CD4-positive, alpha-beta T cell (primary cell): ENCODE results near the gene ELAVL1. TPM values are rescaled to one million over a fixed set of nuclear protein-coding genes. Genes with fewer than 3 reads are reported as not detected.

Experiments
- ATAC-seq: fragments of 200-7000 bp; cut with Tn5 transposase; one replicate; pipeline ENCODE4 v1.10.0; 2022; ENCODE audit warnings: mild to moderate bottlenecking; ENCODE audit not compliant: poor library complexity
- CTCF ChIA-PET: fragments of 350-600 bp; sonication (Branson Sonifier 250); formaldehyde crosslinking; loops from one replicate; lab custom pipeline; 2021; ENCODE audit warnings: antibody characterized with exemption, inconsistent platforms; lab: Charles Lee
- POLR2A ChIA-PET: fragments of 350-600 bp; sonication (Branson Sonifier 250); formaldehyde crosslinking; loops from one replicate; lab custom pipeline; 2021; ENCODE audit warnings: antibody characterized with exemption, inconsistent platforms; lab: Charles Lee
- DNase-seq, 14 experiments: peaks; one replicate each; pipeline ENCODE4 v3.0.0-alpha.2; 2013 to 2020; ENCODE audit warnings: mixed read lengths in 2 of 14
- H3K27ac ChIP-seq, 2 donors: one replicate each; pipeline versions ENCODE4 v1.5.1 to v1.7.0; 2013; ENCODE audit warnings: low read length in 2 of 2, low read depth in 1 of 2, mild to moderate bottlenecking in 1 of 2
- H3K27me3 ChIP-seq, 2 experiments: 1 replicate in 1 of 2; 2 replicates in 1 of 2; pipeline versions ENCODE4 v1.6.1 to v1.7.0; 2013; ENCODE audit warnings: low read length in 2 of 2, control low read depth in 1 of 2, mild to moderate bottlenecking in 1 of 2, moderate library complexity in 1 of 2; ENCODE audit not compliant: insufficient read depth in 2 of 2, control insufficient read depth in 1 of 2
- H3K36me3 ChIP-seq: one replicate; pipeline ENCODE4 v1.6.1; 2013; ENCODE audit warnings: low read length, control low read depth; ENCODE audit not compliant: insufficient read depth
- H3K4me1 ChIP-seq: one replicate; pipeline ENCODE4 v1.6.1; 2013; ENCODE audit warnings: low read length, control low read depth; ENCODE audit not compliant: insufficient read depth
- H3K4me3 ChIP-seq: one replicate; pipeline ENCODE4 v1.5.1; 2013; ENCODE audit warnings: mild to moderate bottlenecking, low read length, moderate library complexity
- H3K9me3 ChIP-seq, 2 experiments: 1 replicate in 1 of 2; 2 replicates in 1 of 2; pipeline versions ENCODE4 v1.6.1 to v1.7.0; 2013; ENCODE audit warnings: low read length in 2 of 2, mild to moderate bottlenecking in 2 of 2, control low read depth in 1 of 2, moderate library complexity in 1 of 2; ENCODE audit not compliant: control insufficient read depth in 1 of 2, insufficient read depth in 1 of 2
- H3K27ac Mint-ChIP-seq: one replicate; pipeline ENCODE4 v1.8.0; 2020; ENCODE audit warnings: mixed read lengths
- H3K27me3 Mint-ChIP-seq: one replicate; pipeline ENCODE4 v1.8.0; 2021; ENCODE audit warnings: mixed read lengths
- H3K36me3 Mint-ChIP-seq: one replicate; pipeline ENCODE4 v1.8.0; 2021; ENCODE audit warnings: low read depth, mixed read lengths
- H3K4me1 Mint-ChIP-seq: one replicate; pipeline ENCODE4 v1.8.0; 2021; ENCODE audit warnings: low read depth, mixed read lengths
- H3K4me3 Mint-ChIP-seq: one replicate; pipeline ENCODE4 v1.8.0; 2020; ENCODE audit warnings: mild to moderate bottlenecking, mixed read lengths
- H3K9me3 Mint-ChIP-seq: one replicate; pipeline ENCODE4 v1.8.0; 2020; ENCODE audit warnings: mixed read lengths
- intact Hi-C, 2 experiments: fragments of 100-400 bp; cut with DNase I in 1 of 2; cut with micrococcal nuclease in 1 of 2; formaldehyde crosslinking; loops; one replicate each; pipeline versions ENCODE4 v1.15.1 to v1.9.0; 2023 to 2025; cut with DNase I, micrococcal nuclease
- total RNA-seq, 174 experiments: library from RNA in 2 of 174; stranded (reverse) in 2 of 174; gene quantifications; one replicate each; pipeline ENCODE4 v1.2.3 and lab custom pipeline; 2021 to 2026
- TF ChIP-seq, protein P1 (sequence below): fragments of 200-600 bp; IDR thresholded peaks from one replicate; pipeline ENCODE4 v1.8.0; 2022; ENCODE audit warnings: antibody characterized with exemption, mild to moderate bottlenecking

ELAVL1 gene
- total RNA-seq, 2 experiments from 2014 or later, result 17.1 to 20.8 TPM

DNA sequence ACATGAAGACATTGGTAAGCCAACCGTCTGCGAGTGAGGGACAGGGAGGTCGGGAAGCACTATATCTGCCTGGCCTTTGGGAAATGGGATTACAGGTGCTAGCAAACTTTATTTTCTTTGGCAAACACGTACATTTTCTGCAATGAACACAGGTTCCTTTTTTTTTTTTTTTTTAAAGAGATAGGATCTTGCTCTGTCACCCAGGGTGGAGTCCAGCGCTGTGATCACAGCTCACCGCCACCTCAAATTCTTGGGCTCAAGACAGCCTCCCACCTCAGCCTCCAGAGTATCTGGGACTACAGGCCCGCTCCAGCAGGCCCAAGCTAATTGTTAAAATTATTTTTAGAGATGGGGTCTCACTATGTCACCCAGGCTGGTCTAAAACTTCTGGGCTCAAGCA, 24.2 kb downstream of the ELAVL1 start:
- H3K27ac Mint-ChIP-seq, result no peak overlapping the region
- no peak overlapping the region for H3K4me3 ChIP-seq
- intact Hi-C loops, result no loop called here
- peaks cover 78% of the 10 kb centered on the region for H3K36me3 ChIP-seq
- no peak overlapping the region for H3K4me3 Mint-ChIP-seq
- peaks cover 43% of the 10 kb centered on the region for H3K36me3 Mint-ChIP-seq
- no peaks in the 10 kb centered on the region for H3K4me1 ChIP-seq
- no peaks in the 10 kb centered on the region for H3K9me3 ChIP-seq
- H3K27me3 ChIP-seq, result no peaks in the 10 kb centered on the region
- DNase-seq (no peak), ATAC-seq (no peak)
- H3K4me1 Mint-ChIP-seq, result peaks cover 3% of the 10 kb centered on the region
- ChIA-PET CTCF (interaction anchor here (2.7 kb wide), 1 partner anchor 21 kb away, joined by 8 read pairs; no protein-coding TSS in a partner anchor), POLR2A (no interaction called here)
- H3K27ac ChIP-seq, result no peak overlapping the region
- H3K9me3 Mint-ChIP-seq, result no peaks in the 10 kb centered on the region
- TF ChIP-seq, protein P1, sequence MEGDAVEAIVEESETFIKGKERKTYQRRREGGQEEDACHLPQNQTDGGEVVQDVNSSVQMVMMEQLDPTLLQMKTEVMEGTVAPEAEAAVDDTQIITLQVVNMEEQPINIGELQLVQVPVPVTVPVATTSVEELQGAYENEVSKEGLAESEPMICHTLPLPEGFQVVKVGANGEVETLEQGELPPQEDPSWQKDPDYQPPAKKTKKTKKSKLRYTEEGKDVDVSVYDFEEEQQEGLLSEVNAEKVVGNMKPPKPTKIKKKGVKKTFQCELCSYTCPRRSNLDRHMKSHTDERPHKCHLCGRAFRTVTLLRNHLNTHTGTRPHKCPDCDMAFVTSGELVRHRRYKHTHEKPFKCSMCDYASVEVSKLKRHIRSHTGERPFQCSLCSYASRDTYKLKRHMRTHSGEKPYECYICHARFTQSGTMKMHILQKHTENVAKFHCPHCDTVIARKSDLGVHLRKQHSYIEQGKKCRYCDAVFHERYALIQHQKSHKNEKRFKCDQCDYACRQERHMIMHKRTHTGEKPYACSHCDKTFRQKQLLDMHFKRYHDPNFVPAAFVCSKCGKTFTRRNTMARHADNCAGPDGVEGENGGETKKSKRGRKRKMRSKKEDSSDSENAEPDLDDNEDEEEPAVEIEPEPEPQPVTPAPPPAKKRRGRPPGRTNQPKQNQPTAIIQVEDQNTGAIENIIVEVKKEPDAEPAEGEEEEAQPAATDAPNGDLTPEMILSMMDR, result no peak
- no peaks in the 10 kb centered on the region for H3K27me3 Mint-ChIP-seq

DNA sequence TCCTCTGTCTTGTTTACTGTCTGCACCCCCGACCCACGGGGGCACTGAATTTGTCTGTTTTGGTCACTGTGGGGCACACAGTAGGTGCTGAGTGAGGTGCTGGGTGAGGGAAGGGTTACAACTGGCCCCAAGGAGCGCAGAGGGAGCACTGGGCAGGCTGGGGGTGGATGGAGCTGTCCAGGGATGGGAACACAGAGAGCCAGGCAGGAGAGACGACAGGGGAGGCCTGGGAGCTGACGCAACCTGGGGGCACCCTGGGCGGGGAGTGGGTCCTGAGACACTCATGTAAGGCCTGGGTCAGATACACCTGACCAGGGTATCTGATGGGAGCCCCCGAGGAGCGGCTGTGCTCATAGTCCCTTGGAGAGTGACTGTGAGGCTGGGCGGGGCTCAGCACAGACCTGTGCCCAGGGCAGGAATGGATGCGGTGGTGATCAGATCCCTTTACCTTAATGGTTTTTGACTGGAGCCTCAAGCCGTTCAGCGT, 24.8 kb downstream of the ELAVL1 start:
- CTCF ChIA-PET, result interaction anchor here (2.7 kb wide), 1 partner anchor 22 kb away, joined by 8 read pairs; no protein-coding TSS in a partner anchor
- Histone ChIP-seq H3K4me1 (no peaks in the 10 kb centered on the region), H3K27me3 (no peaks in the 10 kb centered on the region), H3K4me3 (no peak overlapping the region), H3K9me3 (no peaks in the 10 kb centered on the region), H3K36me3 (peaks cover 74% of the 10 kb centered on the region), H3K27ac (no peak overlapping the region)
- DNase-seq (no peak), ATAC-seq (no peak)
- no peak overlapping the region for H3K27ac Mint-ChIP-seq
- intact Hi-C loops, result no loop called here
- H3K36me3 Mint-ChIP-seq, result peaks cover 38% of the 10 kb centered on the region
- no peaks in the 10 kb centered on the region for H3K4me1 Mint-ChIP-seq
- H3K9me3 Mint-ChIP-seq, result no peaks in the 10 kb centered on the region
- H3K4me3 Mint-ChIP-seq, result no peak overlapping the region
- POLR2A ChIA-PET, result no interaction called here
- TF ChIP-seq, protein P1, result no peak
- H3K27me3 Mint-ChIP-seq, result no peaks in the 10 kb centered on the region

DNA sequence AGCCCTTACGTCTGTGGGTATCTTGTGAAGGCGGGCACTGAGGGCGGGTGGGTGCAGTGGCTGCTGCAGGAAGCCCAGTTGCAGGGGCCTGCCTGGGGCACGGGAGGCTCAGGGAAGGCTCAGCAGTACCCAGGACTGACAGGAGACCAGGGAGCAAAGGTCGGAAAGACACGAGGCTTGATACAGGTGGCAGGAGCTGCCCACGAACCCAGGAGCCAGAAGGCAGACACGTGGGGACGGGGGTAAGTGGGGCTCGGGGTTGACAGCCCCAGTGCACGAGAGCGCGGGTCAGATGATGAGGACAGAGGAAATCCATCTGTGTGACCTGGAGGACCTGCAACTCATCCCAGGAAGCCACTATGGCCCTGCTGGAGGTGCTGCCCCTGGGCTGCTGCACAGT, 25.3 kb downstream of the ELAVL1 start:
- Histone ChIP-seq H3K36me3 (peaks cover 73% of the 10 kb centered on the region), H3K27ac (no peak overlapping the region), H3K27me3 (no peaks in the 10 kb centered on the region), H3K4me1 (no peaks in the 10 kb centered on the region), H3K4me3 (no peak overlapping the region), H3K9me3 (no peaks in the 10 kb centered on the region)
- Mint-ChIP-seq H3K4me1 (no peaks in the 10 kb centered on the region), H3K4me3 (no peak overlapping the region), H3K27ac (no peak overlapping the region), H3K27me3 (no peaks in the 10 kb centered on the region), H3K9me3 (no peaks in the 10 kb centered on the region), H3K36me3 (peaks cover 42% of the 10 kb centered on the region)
- ChIA-PET POLR2A (no interaction called here), CTCF (no interaction called here)
- no peak for DNase-seq
- no peak for ATAC-seq
- TF ChIP-seq, protein P1, result no peak
- intact Hi-C loops, result no loop called here
